HEK293 (cell line): ENCODE data around the gene TRAF7.

Experiments used
- CTCF ChIP-seq: fragments of 450-650 bp; formaldehyde crosslinking; IDR thresholded peaks from 2 replicates; pipeline ENCODE4 v1.5.1; 2016; ENCODE audit warnings: missing biosample characterization, missing genetic modification characterization
- ZNF140 ChIP-seq: fragments of 450-650 bp; formaldehyde crosslinking; IDR thresholded peaks from 2 replicates; pipeline ENCODE4 v1.5.1; 2016; ENCODE audit warnings: missing biosample characterization, missing genetic modification characterization
- ZNF324 ChIP-seq: fragments of 450-650 bp; formaldehyde crosslinking; IDR thresholded peaks from 2 replicates; pipeline ENCODE4 v1.5.1; 2016; ENCODE audit warnings: missing biosample characterization, missing genetic modification characterization
- ZNF513 ChIP-seq: fragments of 450-650 bp; IDR thresholded peaks from 2 replicates; pipeline ENCODE4 v1.5.1; 2018; ENCODE audit warnings: missing biosample characterization, missing genetic modification characterization
- ZNF777 ChIP-seq: fragments of 450-650 bp; formaldehyde crosslinking; IDR thresholded peaks from 2 replicates; pipeline ENCODE4 v1.5.1; 2017; ENCODE audit warnings: missing biosample characterization, missing genetic modification characterization, borderline replicate concordance
- TF ChIP-seq, protein P1 (sequence below): fragments of 450-650 bp; formaldehyde crosslinking; IDR thresholded peaks from 2 replicates; pipeline ENCODE4 v1.5.1; 2017; ENCODE audit warnings: missing biosample characterization, missing genetic modification characterization

GRCh38 chr16:2205967-2206313 lies 50.4 kb downstream of the TRAF7 start:
- TF ChIP-seq, protein P1, sequence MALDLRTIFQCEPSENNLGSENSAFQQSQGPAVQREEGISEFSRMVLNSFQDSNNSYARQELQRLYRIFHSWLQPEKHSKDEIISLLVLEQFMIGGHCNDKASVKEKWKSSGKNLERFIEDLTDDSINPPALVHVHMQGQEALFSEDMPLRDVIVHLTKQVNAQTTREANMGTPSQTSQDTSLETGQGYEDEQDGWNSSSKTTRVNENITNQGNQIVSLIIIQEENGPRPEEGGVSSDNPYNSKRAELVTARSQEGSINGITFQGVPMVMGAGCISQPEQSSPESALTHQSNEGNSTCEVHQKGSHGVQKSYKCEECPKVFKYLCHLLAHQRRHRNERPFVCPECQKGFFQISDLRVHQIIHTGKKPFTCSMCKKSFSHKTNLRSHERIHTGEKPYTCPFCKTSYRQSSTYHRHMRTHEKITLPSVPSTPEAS (tag by site-specific recombination), result no peak
- no peak for TF ChIP-seq CTCF (tag by site-specific recombination)
- TF ChIP-seq ZNF324 (tag by site-specific recombination), result 0 out of 2 replicates have a peak, but pooled peaks have one; percentile 49
- TF ChIP-seq ZNF140 (tag by site-specific recombination), result no peak
- TF ChIP-seq ZNF513 (tag by site-specific recombination), result no peak
- no peak for TF ChIP-seq ZNF777
